Body of pancreas (tissue), 4 donors: ENCODE data around the gene ARHGAP1. TPM values are rescaled to one million over a fixed set of nuclear protein-coding genes. Genes with fewer than 3 reads are reported as not detected.
"Not testable (repeated sequence)": the region's sequence is repeated elsewhere in the genome, so short reads cannot be mapped to it uniquely, and the experiment has no call there.

Source experiments
- ATAC-seq: fragments of 150-250 bp; one replicate; pipeline ENCODE4 v1.9.1; 2016
- DNase-seq, 4 donors: peaks; one replicate each; pipeline ENCODE4 v3.0.0-alpha.2; 2019
- H3K27ac ChIP-seq, 4 donors: fragments of 200-600 bp; sonication (generic); 1 replicate in 3 of 4; 2 replicates in 1 of 4; pipeline versions ENCODE4 v1.5.1 to v1.6.1; 2016 to 2019; ENCODE audit warnings: mild to moderate bottlenecking in 1 of 4, mixed read lengths in 1 of 4, moderate library complexity in 1 of 4
- H3K27me3 ChIP-seq, 2 donors: fragments of 200-600 bp; sonication (generic); one replicate each; pipeline ENCODE4 v1.6.0; 2016; ENCODE audit warnings: mild to moderate bottlenecking in 1 of 2
- H3K36me3 ChIP-seq, 2 donors: fragments of 200-600 bp; sonication (generic); replicated peaks in 1 of 2; 2 replicates each; pipeline ENCODE4 v1.5.1; 2016; ENCODE audit warnings: low read depth in 2 of 2; ENCODE audit not compliant: insufficient read depth in 1 of 2
- H3K4me1 ChIP-seq: fragments of 200-600 bp; sonication (generic); one replicate; pipeline ENCODE4 v1.6.0; 2016
- H3K4me3 ChIP-seq, 2 donors: fragments of 200-600 bp; sonication (generic); 1 replicate in 1 of 2; 2 replicates in 1 of 2; pipeline ENCODE4 v1.5.1; 2016 to 2019
- H3K9me3 ChIP-seq, 3 donors: fragments of 200-600 bp; sonication (generic); 1 replicate in 2 of 3; 2 replicates in 1 of 3; pipeline ENCODE4 v1.5.1; 2016
- POLR2A ChIP-seq, 3 donors: fragments of 450-650 bp; IDR thresholded peaks; one replicate each; pipeline ENCODE4 v1.6.1; 2016; ENCODE audit warnings: antibody characterized with exemption in 3 of 3, mild to moderate bottlenecking in 2 of 3
- WGBS, 2 donors: methylation state at CpG; one replicate each; pipeline ENCODE4 v1.1.5; 2017; 5-methylcytosine and 5-hydroxymethylcytosine counted together
- intact Hi-C: fragments of 100-400 bp; cut with DNase I; formaldehyde crosslinking; loops from one replicate; pipeline ENCODE4 v1.15.1; 2023
- total RNA-seq, 2 donors: library from RNA; depleted of rRNA; stranded (reverse); fragments of >200 nt; gene quantifications; one replicate each; pipeline ENCODE4 v1.1.0, GENCODE V29; 2016
- TF ChIP-seq, protein P1 (sequence below), 7 experiments: fragments of 450-650 bp in 4 of 7; fragments of 200-600 bp in 3 of 7; sonication (generic) in 3 of 7; IDR thresholded peaks; one replicate each; pipeline ENCODE4 v1.5.1; 2016 to 2019; ENCODE audit warnings: antibody characterized with exemption in 7 of 7

Gene ARHGAP1
- total RNA-seq, 2 donors from 2014 or later, result 27.8 to 43.5 TPM

DNA sequence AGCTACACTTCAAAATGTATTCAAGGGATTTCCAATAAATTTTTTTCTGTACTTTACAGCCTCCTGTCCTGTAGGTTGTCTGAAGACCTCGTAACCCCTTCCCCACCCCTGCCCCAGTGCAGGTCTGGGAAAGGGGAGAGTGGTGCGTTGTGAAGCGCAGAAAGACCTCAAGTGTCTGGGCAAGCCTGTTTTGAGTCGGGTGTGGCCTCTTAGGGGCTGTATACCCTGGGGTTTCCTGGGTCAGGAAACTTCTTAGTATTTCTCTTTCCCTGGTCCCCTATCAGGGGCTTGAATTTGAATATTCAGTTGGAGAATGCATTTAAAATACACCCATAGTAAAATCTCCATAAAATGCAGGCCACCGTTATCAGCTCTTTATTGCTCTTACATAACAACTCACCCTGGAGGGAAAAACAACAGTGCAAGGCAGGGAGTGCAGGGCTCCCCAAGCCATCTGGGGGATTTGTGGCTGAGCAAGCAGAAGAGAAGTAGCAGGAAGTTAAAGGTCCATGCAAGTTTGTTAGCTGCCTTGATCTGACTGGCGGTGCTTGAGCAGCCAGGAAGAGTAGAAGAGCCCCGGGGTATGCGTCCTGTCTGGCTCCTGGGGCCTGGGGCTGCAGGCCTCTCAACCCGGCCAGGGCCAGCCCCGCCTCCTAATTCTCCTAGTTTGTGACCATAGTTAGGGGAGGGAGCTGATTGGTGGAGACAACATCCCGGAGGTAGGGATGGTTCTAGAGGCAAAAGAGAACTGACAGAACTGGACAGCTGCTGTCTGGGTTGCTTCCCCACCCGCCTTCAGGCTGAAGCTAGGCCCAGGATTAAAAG is 25.7 kb downstream of the ARHGAP1 start:
- Histone ChIP-seq H3K9me3 (no peaks in the 10 kb centered on the region), H3K4me3 (no peak overlapping the region), H3K27me3 (no peaks in the 10 kb centered on the region), H3K27ac (peak overlapping the region; percentile 79 to 93 (median 82)), H3K4me1 (peaks cover 43% of the 10 kb centered on the region), H3K36me3 (peaks cover 4 to 12% of the 10 kb centered on the region in 2 donors)
- ATAC-seq (peak; percentile 19), DNase-seq (peak in 1 of 4 donors; percentile 28)
- intact Hi-C loops, result no loop called here
- no peak for TF ChIP-seq POLR2A (IDR thresholded peaks at IDR 0.05)
- TF ChIP-seq, protein P1, sequence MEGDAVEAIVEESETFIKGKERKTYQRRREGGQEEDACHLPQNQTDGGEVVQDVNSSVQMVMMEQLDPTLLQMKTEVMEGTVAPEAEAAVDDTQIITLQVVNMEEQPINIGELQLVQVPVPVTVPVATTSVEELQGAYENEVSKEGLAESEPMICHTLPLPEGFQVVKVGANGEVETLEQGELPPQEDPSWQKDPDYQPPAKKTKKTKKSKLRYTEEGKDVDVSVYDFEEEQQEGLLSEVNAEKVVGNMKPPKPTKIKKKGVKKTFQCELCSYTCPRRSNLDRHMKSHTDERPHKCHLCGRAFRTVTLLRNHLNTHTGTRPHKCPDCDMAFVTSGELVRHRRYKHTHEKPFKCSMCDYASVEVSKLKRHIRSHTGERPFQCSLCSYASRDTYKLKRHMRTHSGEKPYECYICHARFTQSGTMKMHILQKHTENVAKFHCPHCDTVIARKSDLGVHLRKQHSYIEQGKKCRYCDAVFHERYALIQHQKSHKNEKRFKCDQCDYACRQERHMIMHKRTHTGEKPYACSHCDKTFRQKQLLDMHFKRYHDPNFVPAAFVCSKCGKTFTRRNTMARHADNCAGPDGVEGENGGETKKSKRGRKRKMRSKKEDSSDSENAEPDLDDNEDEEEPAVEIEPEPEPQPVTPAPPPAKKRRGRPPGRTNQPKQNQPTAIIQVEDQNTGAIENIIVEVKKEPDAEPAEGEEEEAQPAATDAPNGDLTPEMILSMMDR (IDR thresholded peaks at IDR 0.05), result no peak
- 48 to 66% methylated on average over 11 to 12 of the region's 12 CpGs for WGBS, 2 donors

DNA sequence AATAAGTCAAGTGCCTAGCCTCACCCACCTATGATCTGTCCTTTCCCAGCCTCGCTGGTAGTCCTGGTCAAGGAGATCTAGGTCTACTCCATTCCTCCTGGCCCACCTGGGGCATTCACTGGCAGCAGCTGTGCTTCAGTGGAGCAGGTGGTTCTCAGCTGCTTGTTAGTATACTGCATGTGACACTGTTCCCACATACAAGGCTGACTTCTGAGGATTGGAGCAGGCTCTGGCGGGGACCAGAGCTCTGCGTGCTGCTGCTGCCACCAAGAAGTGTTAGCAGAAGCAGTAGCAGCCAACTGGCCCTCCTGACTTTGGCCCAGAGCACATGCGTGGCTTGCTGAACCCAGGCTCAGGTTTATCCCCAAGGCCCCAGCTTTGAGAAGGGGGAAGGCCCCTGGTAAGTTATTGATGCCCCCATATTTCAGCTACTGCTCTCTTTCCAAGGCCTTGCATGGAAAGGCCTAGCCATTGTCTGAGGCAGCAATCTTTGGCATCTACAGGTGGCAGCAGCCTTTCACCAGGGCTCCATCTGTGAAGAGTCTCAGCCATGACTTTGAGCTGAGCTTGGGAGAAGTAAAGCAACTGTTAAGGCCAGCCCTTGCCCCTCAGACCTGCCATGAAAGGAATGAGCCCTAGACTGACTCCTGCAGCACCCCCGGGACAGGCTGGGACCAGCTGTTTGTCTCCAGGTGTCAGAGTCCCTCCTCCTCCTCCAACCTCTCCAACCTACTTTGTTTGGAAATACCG is 26.5 kb downstream of the ARHGAP1 start:
- peaks cover 6 to 17% of the 10 kb centered on the region in 2 donors for H3K36me3 ChIP-seq

DNA sequence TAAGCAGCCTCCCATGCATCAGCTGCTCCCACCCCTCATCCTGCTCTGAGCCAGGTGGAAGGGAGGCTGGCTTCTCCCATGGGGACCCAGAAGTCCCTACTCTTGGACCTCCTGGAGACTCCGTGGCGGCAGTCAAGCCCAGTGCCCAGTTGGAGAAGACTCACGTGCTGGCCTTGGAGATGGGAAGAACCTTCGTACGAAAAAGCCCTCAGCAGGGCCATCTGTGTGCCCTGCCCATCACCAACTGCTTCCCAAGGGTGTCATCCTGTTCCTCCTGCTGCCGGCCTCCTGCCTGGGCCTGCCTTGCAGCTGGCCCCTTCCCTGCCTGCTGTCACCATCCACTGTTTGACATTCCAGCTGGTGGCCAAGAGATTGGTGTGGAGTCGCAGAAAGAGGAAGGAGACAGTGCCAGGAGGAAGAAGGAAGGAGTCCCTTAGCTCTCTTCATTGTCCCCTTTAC is 28.0 kb downstream of the ARHGAP1 start:
- no peak for DNase-seq
- Histone ChIP-seq H3K36me3 (peaks cover 6 to 28% of the 10 kb centered on the region in 2 donors), H3K9me3 (no peaks in the 10 kb centered on the region), H3K4me3 (no peak overlapping the region), H3K4me1 (peaks cover 35% of the 10 kb centered on the region), H3K27ac (peak overlapping the region in 3 of 4 donors; percentile 26 to 83 (median 82)), H3K27me3 (no peaks in the 10 kb centered on the region)
- 22 to 65% methylated on average over 2 to 7 of the region's 7 CpGs for WGBS, 2 donors
- TF ChIP-seq, protein P1 (IDR thresholded peaks at IDR 0.05), result no peak
- no peak for TF ChIP-seq POLR2A (IDR thresholded peaks at IDR 0.05)
- intact Hi-C loops, result no loop called here
- no peak for ATAC-seq

More for the DNA sequence above, 26.5 kb downstream of the ARHGAP1 start:
- ATAC-seq (no peak), DNase-seq (peak; percentile 50 to 78 (median 76))
- no peak overlapping the region for H3K4me3 ChIP-seq
- intact Hi-C loops, result no loop called here
- H3K27me3 ChIP-seq, result no peaks in the 10 kb centered on the region
- H3K4me1 ChIP-seq, result peaks cover 36% of the 10 kb centered on the region
- H3K27ac ChIP-seq, result peak overlapping the region; percentile 79 to 93 (median 82)
- TF ChIP-seq, protein P1 (IDR thresholded peaks at IDR 0.05), result no peak
- no peak for TF ChIP-seq POLR2A (IDR thresholded peaks at IDR 0.05)
- H3K9me3 ChIP-seq, result no peaks in the 10 kb centered on the region
- 42 to 44% methylated on average over 5 to 6 of the region's 6 CpGs for WGBS, 2 donors

DNA sequence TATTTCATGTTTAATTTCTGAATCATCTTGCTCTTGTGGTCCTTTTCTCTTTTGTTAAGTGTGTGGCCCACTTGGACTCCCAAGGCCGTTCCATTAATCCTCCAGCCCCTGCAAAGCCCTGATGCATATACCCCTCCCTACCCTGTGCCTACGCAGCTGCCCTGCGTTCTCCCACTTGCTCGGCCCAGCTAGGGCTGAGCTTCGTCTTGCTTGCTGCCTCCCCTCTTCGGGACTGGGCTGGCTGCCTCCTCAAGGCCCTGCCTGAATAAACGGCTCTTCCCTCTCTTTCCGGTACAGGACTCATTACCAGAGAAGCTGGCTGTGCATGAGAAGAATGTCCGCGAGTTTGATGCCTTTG is 28.5 kb downstream of the ARHGAP1 start:
- Histone ChIP-seq H3K27me3 (no peaks in the 10 kb centered on the region), H3K27ac (peak overlapping the region in 2 of 4 donors; percentile 20 to 26), H3K4me1 (peaks cover 35% of the 10 kb centered on the region), H3K4me3 (no peak overlapping the region), H3K9me3 (no peaks in the 10 kb centered on the region), H3K36me3 (peaks cover 6 to 31% of the 10 kb centered on the region in 2 donors)
- intact Hi-C loops, result no loop called here
- ATAC-seq (no peak), DNase-seq (no peak)
- no peak for TF ChIP-seq POLR2A (IDR thresholded peaks at IDR 0.05)
- TF ChIP-seq, protein P1 (IDR thresholded peaks at IDR 0.05), result no peak
- 90 to 97% methylated on average over 9 to 10 of the region's 10 CpGs for WGBS, 2 donors

DNA sequence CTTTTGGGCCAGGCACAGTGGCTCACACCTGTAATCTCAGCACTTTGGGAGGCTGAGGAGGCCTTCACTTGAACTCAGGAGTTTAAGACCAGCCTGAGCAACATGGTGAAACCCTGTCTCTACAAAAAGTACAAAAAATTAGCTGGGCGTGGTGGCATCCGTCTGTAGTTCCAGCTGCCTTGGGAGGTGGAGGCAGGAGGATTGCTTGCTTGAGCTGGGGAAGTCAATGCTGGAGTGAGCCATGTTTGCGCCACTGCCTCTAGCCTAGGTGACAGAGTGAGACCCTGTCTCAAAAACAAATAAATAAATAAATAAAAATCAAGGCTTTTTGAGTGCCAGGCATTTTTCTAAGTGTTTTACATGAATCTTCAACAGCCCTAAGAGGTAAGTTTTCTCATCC is 29.9 kb downstream of the ARHGAP1 start:
- Histone ChIP-seq H3K36me3 (peaks cover 6 to 40% of the 10 kb centered on the region in 2 donors), H3K4me1 (peaks cover 26% of the 10 kb centered on the region), H3K27ac (peak overlapping the region in 1 of 4 donors; percentile 26)
- H3K27me3 ChIP-seq, H3K9me3 ChIP-seq, H3K4me3 ChIP-seq, DNase-seq, intact Hi-C loops, ATAC-seq: not testable (repeated sequence)
- 79 to 92% methylated on average over 3 of the region's 3 CpGs for WGBS, 2 donors
